22Rv1 (cell line): ENCODE results near the gene FCHSD2.

Experiments used
- CTCF ChIP-seq: fragments of 450-650 bp; IDR thresholded peaks from 2 replicates; pipeline ENCODE4 v1.5.1; 2017; ENCODE audit warnings: mild to moderate bottlenecking
- ZFX ChIP-seq: fragments of 450-650 bp; IDR thresholded peaks from 2 replicates; pipeline ENCODE4 v1.6.1; 2017; ENCODE audit warnings: antibody characterized with exemption, borderline replicate concordance

GRCh38 chr11:73017024-73017751, 124.9 kb downstream of the FCHSD2 start:
- TF ChIP-seq CTCF (no peak), ZFX (no peak)
